Measurements from ENCODE around the gene IRAK2.

DNA sequence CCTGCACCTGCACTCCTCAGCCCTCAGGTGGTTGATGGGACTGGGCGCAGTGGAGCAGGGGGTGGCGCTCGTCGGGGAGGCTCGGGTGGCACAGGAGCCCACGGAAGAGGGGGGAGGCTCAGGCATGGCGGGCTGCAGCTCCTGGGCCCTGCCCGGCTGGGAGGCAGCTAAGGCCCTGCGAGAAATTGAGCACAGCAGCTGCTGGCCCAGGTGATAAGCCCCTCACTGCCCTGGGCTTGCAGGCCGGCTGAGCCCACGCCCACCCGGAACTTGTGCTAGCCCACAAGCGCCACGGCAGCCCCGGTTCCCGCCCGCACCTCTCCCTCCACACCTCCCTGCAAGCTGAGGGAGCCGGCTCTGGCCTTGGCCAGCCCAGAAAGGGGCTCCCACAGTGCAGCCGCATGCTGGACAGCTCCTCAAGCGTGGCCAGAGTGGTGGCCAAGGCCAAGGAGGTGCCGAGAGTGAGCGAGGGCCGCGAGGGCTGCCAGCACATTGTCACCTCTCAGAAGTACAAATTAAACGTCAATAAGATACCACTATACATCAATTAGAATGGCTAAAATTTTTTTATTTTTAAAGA is 28.2 kb upstream of the IRAK2 start:
- TF ChIP-seq, protein P1, sequence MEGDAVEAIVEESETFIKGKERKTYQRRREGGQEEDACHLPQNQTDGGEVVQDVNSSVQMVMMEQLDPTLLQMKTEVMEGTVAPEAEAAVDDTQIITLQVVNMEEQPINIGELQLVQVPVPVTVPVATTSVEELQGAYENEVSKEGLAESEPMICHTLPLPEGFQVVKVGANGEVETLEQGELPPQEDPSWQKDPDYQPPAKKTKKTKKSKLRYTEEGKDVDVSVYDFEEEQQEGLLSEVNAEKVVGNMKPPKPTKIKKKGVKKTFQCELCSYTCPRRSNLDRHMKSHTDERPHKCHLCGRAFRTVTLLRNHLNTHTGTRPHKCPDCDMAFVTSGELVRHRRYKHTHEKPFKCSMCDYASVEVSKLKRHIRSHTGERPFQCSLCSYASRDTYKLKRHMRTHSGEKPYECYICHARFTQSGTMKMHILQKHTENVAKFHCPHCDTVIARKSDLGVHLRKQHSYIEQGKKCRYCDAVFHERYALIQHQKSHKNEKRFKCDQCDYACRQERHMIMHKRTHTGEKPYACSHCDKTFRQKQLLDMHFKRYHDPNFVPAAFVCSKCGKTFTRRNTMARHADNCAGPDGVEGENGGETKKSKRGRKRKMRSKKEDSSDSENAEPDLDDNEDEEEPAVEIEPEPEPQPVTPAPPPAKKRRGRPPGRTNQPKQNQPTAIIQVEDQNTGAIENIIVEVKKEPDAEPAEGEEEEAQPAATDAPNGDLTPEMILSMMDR (IDR thresholded peaks at IDR 0.05): no peak
- no peak for TF ChIP-seq EP300 (IDR thresholded peaks at IDR 0.05)

Measured in ovary (tissue), 3 donors.